NCI-H526 (cell line): Measurements from ENCODE around the gene VGF.
"Not testable (repeated sequence)": the region's sequence is repeated elsewhere in the genome, so short reads cannot be mapped to it uniquely, and the experiment has no call there.

Experiments
- DNase-seq, 2 experiments: peaks; one replicate each; lab custom pipeline; 2025; lab: John Stamatoyannopoulos, UW

The VGF gene

DNA sequence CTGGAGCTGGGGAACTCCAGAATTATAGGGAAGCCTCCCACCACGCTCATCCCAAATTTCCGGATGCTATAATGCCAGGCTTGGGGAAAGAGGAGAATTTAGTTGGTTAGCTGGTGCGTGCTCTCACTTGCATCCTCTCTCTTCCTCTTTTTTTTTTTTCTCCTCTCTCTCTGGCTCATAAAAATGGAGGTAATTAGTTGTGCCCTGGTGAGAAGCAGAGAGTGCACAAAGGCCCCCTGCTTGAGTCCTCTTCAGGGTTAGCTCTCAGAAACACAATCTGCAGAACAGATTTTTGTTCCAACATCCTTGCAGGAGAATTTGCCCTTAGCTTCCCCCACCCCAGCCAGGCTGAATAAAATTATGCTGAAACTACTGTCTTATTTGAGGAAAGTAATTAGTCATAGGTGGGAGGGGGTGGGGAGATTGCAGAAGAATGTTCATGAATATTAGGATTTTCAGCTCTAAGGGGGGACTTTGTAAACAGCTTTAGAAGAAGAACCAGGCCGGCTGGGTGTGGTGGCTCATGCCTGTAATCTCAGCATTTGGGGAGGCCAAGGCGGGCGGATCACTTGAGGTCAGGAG lies 30.9 kb downstream of the VGF start:
- DNase-seq: no peak

DNA sequence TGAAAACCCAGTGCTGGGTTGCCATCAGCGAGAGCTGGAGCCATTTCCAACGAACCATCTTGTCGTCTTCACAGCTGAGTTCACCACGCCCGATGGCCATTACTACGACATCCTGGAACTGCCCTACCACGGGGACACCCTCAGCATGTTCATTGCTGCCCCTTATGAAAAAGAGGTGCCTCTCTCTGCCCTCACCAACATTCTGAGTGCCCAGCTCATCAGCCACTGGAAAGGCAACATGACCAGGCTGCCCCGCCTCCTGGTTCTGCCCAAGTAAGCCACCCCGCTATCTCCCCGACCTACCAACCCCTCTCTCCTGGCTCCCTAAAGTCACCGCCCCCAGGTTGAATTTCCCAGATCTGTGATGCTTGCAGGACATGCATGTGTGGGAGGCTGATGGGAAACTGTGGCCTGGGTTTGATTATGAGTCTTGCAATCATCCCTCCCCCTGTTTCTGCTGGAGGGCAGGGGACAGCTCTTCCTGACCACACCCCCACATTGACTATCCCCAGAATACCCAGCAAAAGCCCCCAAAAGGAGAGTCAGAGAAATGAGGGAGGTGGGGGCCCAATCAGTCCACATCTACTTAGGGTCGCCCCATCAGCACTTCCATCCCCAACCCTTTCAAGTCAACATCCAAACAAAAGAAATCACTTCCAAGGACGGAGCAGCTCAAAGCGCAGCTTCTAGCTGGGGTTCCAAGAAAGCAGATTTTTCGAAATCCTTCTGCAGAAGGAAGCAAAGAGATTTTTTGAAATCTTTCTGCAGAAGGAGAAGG lies 31.6 kb downstream of the VGF start:
- no peak for DNase-seq

DNA sequence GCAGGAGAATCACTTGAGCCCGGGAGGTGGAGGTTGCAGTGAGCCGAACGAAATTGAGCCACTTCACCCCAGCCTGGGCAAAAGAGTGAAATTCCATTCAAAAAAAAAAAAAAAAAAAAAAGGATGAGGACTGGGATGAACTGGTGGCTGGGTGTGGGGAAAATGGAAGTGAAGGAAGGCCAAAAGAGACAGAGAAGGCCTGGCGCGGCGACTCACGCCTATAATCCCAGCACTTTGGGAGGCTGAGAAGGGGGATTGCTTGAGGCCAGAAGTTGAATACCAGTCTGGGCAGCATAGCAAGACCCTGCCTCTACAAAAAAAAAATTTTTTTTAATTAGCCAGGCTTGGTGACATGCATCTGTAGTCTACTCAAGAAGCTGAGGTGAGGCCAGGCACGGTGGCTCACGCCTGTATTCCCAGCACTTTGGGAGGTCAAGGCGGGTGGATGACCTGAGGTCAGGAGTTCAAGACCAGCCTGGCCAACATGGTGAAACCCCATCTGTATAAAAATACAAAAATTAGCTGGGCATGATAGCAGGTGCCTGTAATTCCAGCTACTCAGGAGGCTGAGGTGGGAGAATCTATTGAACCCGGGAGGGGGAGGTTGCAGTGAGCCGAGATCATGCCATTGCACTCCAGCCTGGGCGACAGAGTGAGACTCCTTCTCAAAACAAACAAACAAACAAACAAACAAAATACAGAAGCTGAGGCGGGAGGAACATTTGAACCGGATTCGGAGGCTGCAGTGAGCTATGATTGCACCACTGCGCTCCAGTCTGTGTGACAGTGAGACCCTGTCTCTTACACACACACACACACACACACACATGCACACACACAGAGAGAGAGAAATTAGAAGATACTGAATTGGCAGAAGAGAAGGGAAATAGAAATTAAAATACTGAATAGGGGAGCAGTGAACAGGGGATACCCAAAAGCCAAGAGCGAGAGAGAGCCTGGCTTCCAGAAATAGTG lies 32.5 kb downstream of the VGF start:
- DNase-seq: not testable (repeated sequence)

DNA sequence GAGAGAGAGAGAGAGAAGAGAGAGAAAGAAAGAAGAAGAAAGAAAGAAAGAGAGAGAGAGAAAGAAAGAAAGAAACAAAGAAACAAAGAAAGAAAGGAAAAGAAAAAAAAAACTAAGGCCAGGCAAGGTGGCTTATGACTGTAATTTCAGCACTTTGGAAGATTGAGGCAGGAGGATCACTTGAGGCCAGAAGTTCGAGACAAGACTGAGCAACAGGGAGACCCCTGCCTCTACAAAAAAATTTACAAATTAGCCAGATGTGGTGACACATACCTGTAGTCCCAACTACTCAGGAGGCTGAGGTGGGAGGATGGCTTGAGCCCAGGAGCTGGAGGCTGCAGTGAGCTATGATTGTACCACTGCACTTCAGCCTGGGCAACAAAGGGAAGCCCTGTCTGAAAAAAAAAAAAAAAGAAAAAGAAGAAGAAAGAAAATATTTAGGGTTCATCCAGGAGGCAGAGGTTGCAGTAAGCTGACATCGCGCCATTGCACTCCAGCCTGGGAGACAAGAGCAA lies 35.7 kb downstream of the VGF start:
- DNase-seq: no peak

DNA sequence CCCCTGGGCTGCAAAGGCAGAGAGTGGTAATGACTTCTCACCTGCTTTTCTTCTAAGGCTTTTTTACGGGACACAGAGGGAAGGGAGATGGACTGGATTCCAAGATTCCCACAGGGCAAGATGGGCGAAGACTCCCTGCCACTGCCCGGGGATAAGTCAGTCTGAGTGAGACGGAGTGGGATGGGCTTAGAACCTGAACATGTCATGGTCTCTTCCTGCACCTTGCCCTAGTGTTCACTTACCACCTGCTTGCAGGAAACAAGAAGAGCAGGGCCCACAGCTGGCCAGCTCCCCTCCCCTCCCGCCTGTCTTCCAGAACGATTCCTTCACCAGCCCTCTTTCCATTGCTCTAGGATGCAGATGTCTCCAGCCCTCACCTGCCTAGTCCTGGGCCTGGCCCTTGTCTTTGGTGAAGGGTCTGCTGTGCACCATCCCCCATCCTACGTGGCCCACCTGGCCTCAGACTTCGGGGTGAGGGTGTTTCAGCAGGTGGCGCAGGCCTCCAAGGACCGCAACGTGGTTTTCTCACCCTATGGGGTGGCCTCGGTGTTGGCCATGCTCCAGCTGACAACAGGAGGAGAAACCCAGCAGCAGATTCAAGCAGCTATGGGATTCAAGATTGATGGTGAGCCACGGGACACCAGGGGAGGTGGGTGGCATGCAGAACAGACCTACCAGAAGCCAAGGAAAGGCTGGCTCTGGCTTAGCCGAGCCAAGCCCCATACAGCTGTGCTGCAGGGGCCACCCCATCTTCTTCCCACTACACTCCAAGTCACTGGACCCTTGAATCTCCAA lies 37.1 kb downstream of the VGF start:
- DNase-seq: no peak

DNA sequence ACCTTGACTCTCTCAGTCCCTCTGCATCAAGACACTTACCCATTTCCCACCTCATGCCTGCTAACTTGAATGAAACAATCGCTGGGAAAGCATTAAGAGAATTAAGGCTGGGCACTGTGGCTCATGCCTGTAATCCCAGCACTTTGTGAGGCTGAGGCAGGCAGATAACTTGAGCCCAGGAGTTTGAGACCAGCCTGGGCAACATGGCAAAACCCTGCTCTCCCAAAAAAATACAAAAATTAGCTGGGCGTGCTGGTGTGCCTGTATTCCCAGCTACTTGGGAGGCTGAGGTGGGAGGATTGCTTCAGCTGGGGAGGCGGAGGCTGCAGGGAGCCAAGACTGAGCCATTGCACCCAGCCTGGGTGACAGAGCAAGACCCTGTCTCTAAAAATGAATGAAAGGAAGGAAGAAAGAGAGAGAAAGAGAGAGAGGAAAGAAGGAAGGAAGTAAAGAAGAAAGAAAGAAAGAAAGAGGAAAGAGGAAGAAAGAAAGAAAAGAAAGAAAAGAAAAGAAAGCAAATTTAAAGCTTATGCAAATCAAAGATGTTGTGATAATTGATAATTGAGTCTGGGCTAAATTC lies 37.8 kb downstream of the VGF start:
- DNase-seq: no peak

DNA sequence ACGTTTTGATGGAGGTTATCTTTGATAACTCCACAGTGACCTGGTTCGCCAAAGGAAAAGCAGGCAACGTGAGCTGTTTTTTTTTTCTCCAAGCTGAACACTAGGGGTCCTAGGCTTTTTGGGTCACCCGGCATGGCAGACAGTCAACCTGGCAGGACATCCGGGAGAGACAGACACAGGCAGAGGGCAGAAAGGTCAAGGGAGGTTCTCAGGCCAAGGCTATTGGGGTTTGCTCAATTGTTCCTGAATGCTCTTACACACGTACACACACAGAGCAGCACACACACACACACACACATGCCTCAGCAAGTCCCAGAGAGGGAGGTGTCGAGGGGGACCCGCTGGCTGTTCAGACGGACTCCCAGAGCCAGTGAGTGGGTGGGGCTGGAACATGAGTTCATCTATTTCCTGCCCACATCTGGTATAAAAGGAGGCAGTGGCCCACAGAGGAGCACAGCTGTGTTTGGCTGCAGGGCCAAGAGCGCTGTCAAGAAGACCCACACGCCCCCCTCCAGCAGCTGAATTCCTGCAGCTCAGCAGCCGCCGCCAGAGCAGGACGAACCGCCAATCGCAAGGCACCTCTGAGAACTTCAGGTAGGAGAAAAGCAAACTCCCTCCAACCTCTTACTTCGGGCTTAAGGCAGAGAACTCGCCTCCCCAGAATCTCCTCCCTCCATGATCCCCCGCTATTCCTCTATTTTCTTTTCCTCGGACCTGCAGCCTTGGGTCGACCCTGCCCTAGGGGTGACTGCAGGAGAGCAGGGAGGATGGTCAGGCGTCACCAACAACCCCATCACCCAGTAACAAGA lies 38.5 kb downstream of the VGF start, which contains the start of gene SERPINE1:
TSS of gene SERPINE1 (plus strand) at position 454 of the 809 bp plus-strand sequence. CDS start 1,290 bp downstream, outside the sequence.
- peak in 1 of 2 experiments; percentile 44 for DNase-seq

DNA sequence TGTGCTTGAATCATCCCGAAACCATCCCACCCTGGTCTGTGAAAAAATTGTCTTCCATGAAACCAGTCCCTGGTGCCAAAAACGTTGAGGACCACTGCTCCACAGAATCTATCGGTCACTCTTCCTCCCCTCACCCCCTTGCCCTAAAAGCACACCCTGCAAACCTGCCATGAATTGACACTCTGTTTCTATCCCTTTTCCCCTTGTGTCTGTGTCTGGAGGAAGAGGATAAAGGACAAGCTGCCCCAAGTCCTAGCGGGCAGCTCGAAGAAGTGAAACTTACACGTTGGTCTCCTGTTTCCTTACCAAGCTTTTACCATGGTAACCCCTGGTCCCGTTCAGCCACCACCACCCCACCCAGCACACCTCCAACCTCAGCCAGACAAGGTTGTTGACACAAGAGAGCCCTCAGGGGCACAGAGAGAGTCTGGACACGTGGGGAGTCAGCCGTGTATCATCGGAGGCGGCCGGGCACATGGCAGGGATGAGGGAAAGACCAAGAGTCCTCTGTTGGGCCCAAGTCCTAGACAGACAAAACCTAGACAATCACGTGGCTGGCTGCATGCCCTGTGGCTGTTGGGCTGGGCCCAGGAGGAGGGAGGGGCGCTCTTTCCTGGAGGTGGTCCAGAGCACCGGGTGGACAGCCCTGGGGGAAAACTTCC lies 39.2 kb downstream of the VGF start:
- DNase-seq: no peak

DNA sequence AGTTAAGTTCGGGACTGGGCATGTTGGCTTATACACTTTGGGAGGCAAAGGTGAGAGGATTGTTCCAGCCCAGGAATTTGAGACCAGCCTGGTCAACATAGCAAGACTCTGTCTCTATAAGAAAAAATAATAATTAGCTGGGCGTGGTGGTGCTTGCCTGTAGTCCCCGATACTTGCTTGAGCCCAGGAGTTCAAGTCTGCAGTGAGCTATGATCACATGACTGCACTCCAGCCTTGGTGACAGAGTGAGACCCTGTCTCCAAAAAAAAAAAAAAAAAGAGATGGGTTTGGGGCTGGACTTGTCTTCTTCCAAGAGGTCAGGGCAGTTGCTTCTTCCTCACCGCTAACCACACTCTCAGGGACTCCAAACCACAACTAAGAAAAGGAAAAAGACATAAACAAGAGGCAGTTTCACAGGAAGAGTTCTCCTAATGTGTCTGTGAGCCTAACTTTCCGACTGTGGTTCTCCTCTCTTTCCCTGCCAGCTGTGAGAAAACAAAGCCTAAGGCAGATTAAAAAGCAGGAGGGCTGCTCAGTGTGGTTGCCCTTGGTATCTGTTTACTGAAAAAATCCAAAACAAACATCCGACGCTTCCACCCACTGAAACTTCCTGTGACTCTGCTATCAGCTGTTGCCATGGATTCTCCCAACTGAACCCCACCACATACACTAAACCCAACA lies 40.9 kb downstream of the VGF start:
- no peak for DNase-seq

DNA sequence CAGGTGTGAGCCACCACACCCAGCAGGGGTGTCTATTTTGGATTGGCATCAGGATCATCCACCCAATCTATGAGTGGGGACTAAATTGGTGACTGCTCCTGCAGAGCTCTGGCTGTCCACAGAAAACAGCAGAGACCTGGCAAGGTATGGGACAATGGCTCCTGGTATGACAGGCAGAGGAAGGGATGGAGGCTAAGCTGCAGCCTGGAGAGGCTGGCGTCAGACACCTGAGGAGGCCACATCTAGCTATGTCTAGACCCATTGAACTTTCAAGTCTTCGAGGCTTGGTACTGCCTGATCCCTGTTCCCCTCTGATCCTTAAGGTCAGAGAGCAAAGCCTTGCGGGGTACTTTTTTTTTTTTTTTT lies 41.7 kb downstream of the VGF start:
- DNase-seq: no peak

DNA sequence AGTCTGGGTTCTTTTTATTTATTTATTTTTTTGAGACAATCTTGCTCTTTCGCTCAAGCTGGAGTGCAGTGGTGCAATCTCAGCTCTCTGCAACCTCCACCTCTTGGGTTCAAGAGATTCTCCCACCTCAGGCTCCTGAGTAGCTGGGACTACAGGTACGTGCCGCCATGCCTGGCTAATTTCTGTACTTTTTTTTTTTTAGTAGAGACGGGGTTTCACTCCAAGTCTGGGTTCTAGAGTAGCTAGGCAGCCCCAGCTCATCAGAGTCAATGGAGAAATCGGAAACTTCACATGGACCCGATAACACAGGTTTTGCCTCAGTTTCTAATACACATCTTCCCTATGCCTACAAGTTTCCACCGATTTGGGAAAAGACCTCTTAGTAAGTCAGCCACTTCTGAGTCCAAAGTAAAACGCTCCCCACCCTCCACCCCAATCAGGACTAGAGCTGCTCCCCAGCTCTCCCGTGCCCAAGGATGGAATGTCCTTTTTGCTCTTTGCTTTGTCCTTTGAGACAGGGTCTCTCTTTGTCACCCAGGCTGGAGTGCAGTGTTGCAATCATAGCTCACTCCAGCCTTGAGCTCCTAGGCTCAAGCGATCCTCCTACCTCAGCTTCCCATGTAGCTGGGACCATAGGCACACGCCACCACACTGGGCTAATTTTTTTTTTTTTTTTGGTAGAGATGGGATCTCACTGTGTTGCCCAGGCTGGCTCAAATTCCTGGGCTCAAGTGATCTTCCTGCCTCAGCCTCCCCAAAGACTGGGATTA lies 42.3 kb downstream of the VGF start:
- DNase-seq: no peak

DNA sequence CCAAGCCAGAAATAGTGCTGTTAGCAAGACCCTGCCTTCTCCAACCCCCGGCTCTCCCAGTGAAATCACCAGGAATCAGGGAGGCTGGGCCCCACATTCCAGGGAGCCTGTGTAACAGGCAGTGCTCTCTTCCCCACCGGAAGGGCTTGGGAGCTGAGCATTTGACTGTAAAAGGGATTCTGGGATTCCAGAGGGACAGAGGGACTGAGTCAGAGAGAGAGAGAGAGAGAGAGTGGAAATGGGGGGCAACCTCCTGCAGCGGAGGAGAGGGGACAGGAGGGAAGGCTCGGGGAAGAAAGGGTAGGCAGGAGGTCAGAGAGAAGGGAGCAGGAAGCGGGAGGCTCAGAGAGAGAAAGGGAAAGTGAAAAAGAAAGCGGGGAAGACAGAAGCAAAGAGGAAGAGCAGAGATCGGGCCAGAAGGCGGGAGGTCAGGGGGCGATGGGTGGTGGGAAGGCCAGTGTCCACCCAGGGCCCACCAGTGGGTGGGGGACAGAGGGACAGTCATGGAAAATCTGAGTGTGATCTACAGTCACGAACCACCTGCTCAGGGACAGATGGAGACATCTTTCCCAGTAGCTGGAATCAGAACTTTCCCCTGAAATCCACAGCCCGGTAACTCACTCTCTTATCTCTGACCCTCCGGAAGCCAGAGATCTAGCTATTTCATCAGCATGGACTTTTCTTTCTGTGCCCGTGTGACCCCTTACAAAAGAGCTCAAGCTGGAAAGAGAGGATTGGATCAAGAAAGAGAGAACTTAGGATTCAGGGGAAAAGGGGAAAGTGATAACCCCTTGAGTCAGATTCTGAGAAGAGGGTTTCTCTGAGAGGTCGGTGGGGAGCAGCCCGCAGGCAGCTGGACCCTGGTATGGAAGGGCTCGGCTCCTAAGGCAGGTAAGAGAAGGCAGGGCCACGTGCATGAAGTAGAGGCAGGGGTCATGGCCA lies 43.1 kb downstream of the VGF start:
- no peak for DNase-seq

DNA sequence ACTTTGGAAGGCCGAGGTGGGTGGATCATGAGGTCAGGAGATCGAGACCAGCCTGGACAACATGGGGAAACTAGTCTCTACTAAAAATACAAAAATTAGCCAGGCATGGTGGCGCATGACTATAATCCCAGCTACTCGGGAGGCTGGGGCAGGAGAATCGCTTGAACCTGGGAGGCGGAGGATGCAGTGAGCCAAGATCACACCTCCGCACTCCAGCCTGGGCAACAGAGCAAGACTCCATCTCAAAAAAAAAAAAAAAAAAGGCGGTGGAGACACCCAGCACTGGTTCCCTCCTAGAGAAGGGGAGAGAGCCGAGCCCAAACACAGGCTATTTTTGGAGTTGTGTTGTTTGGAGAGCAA lies 43.8 kb downstream of the VGF start:
- not testable (repeated sequence) for DNase-seq

DNA sequence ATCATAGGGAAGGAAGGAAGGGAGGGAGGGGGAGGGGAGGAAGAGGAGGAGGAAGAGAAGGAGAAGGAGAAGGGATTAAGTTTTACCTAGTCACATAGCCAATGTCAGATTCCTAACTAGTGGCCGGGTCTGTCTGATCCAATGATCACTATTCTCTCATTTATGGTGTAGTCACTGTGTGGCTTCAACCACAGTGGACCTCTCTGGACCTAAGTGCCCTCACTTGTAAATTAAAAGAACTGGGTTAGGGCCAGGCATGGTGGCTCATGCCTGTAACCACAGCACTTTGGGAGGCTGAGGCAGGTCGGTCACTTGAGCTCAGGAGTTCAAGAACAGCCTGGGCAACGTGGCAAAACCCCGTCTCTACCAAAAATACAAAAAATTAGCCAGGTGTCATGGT lies 45.1 kb downstream of the VGF start:
- no peak for DNase-seq

DNA sequence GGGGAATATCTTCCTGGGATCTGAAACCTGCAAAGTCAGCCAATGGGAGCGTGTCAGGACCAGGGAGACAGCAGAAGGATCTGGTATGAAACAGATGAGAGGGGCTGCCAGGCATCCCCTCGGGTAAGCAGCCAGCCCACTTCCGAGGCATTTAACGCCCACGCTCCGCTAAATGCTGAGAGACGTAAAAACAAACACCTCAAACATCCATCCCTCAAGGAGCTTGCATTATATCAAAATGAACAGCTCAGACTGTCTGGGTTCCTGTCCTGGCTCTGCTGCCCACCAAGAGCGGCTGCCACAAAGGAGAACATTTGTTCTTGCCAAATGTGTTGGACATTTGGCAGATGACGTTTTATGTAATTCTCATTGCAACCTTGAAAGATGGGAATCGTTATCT lies 45.5 kb downstream of the VGF start:
- DNase-seq: no peak

DNA sequence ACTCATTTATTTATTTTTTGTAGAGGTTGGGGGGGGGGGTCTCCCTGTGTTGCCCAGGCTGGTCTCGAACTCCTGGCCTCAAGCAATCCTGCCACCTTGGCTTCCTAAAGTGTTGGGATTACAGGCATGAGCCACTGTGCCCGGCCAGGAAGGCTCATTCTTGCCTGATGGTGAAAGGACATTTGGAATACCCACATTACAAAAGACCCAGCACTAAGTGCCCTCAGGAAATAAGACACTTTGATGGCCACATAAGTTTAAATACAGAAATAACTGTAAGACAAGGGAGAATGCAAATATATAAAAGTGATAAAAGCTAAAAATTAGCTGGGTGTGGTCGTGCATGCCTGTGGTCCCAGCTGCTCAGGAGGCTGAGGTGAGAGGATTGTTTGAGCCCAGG lies 46.5 kb downstream of the VGF start:
- DNase-seq: no peak

DNA sequence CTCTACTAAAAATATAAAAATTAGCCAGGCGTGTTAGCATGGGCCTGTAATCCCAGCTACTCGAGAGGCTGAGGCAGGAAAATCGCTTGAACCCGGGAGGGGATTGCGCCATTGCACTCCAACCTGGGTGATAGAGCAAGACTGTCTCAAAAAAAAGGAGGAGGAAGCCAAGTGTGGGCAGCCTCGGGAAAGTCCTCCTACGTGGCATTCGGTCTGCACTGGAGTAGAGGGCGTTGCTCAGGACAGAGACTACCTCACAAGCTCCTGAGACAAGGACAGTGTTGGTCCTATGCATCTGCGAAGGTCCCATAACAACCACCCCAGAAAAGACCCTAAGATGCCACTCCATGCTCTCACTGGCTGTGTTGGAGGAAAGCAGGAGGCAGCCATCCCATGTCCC lies 48.5 kb downstream of the VGF start:
- no peak for DNase-seq
